AG04450 (cell line): ENCODE data around the gene LAMC2. TPM values are rescaled to one million over a fixed set of nuclear protein-coding genes. Genes with fewer than 3 reads are reported as not detected.

Experiments used
- CTCF ChIA-PET: fragments of 300-600, 350-600 bp; formaldehyde crosslinking; extraction: SDS; loops from one replicate; lab custom pipeline; 2022; ENCODE audit warnings: antibody characterized with exemption, inconsistent platforms; lab: Charles Lee
- POLR2A ChIA-PET: fragments of 350-600 bp; formaldehyde crosslinking; extraction: SDS; loops from one replicate; lab custom pipeline; 2021; ENCODE audit warnings: antibody characterized with exemption, inconsistent platforms; lab: Yijun Ruan, JAX
- DNase-seq: peaks from one replicate; pipeline ENCODE4 v3.0.0-alpha.2; 2011; ENCODE audit warnings: low read depth, low spot score
- H3K27ac ChIP-seq: one replicate; pipeline ENCODE4 v1.5.1; 2012; ENCODE audit warnings: low read depth, low read length, control low read depth
- H3K27me3 ChIP-seq: one replicate; pipeline ENCODE4 v1.6.0; 2012; ENCODE audit warnings: low read length; ENCODE audit not compliant: control insufficient read depth, insufficient read depth
- H3K4me3 ChIP-seq: 2 replicates; pipeline ENCODE4 v1.5.1; 2011; ENCODE audit warnings: mild to moderate bottlenecking, low read depth, low read length, control low read depth
- H3K9me3 ChIP-seq: 2 replicates; pipeline ENCODE4 v1.5.1; 2012; ENCODE audit warnings: low read length; ENCODE audit not compliant: control insufficient read depth, insufficient read depth
- CTCF ChIP-seq: IDR thresholded peaks from 2 replicates; pipeline ENCODE4 v1.5.1; 2011; ENCODE audit warnings: low read depth, low read length, control low read depth, inconsistent platforms
- polyA plus RNA-seq: library from polyadenylated mRNA; depleted of rRNA; stranded (reverse); fragments of >200 nt; gene quantifications from 2 replicates; pipeline ENCODE4 v1.2.3, GENCODE V29; 2011

The LAMC2 gene
- polyA plus RNA-seq, 1 experiment = 1.6 TPM

- no peaks in the 10 kb centered on the region for H3K27me3 ChIP-seq
- H3K27ac ChIP-seq = no peak overlapping the region
- ChIA-PET POLR2A (no interaction called here), CTCF (no interaction called here)
- no peak overlapping the region for H3K4me3 ChIP-seq
- TF ChIP-seq CTCF = no peak
- H3K9me3 ChIP-seq = peaks cover 1% of the 10 kb centered on the region; the same call in 1 of the 2 replicates
- DNase-seq = no peak
These were observed 20.6 kb upstream of the LAMC2 start for GRCh38 chr1:183165456-183165855.

DNA sequence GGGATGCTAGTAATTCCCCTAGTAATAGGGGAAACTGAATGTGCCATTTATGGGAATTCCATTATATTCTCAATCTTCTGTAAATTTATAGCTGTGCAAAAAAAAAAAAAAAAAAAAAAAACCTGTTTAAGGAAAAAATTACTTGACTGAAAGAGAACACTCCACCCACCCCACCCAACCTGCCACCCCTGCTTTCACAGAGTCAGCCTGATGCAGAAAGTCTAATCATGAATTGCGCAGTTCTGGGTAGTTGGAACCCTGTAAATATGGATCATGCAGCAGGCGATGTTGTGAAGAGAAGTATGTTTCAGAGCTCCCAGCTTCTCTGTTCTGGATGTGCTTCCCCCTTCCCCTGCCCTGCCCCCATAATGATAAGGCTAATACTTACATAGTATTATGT lies 19.6 kb upstream of the LAMC2 start:
- Histone ChIP-seq H3K9me3 (no peaks in the 10 kb centered on the region), H3K4me3 (no peak overlapping the region), H3K27me3 (no peaks in the 10 kb centered on the region), H3K27ac (no peak overlapping the region)
- TF ChIP-seq CTCF = no peak
- no peak for DNase-seq
- CTCF ChIA-PET = interaction anchor here (1.6 kb wide), 1 partner anchor 69 kb away, joined by 7 read pairs; no protein-coding TSS in a partner anchor
- POLR2A ChIA-PET = interaction anchor here (0.6 kb wide), 1 partner anchor 38 kb away, joined by 7 read pairs; no protein-coding TSS in a partner anchor

DNA sequence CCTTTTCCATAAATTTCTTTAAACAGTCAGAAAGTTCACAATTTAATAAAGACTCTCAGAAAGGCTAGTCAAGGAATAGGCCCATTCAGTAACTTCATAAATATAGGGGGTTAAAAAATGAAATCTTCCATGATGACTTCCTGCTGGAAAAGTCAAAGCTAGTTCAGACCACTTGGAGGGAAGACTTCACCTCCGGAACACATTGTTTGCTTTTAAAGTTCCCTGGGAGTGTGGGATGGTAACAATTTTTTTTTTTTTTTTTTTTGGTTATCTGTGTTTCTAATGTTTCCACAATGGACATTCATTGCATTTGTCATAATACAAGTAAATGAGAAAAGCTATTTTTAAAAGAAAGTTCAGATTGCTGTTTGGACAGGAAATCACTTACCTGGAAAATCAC lies 18.4 kb upstream of the LAMC2 start:
- Histone ChIP-seq H3K4me3 (no peak overlapping the region), H3K9me3 (no peaks in the 10 kb centered on the region), H3K27me3 (no peaks in the 10 kb centered on the region), H3K27ac (no peak overlapping the region)
- DNase-seq = no peak
- ChIA-PET POLR2A (interaction anchor here (0.7 kb wide), 1 partner anchor 114 kb away, joined by 12 read pairs; no protein-coding TSS in a partner anchor), CTCF (interaction anchor here (1.6 kb wide), 1 partner anchor 67 kb away, joined by 7 read pairs; no protein-coding TSS in a partner anchor)
- no peak for TF ChIP-seq CTCF

DNA sequence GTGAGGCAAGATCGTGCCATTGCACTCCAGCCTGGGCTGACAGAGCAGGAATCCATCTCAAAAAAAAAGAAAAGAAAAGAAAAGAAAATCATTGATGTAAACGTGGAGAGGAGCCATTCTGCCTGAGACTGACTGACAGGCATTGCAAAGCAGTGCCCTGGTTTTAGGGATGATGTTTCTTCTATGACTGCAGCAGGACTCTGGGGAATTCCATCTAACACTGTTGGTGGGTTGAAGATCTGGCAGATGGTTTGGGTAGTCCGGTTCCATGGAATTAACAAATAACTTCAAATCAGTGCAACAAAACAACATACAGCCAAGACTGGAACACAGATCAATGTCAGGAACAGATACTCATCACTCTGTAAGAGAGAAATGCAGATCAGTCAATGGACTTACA lies 17.8 kb upstream of the LAMC2 start:
- POLR2A ChIA-PET = interaction anchor here (0.7 kb wide), 1 partner anchor 113 kb away, joined by 12 read pairs; no protein-coding TSS in a partner anchor
- no peaks in the 10 kb centered on the region for H3K9me3 ChIP-seq
- TF ChIP-seq CTCF = no peak
- CTCF ChIA-PET = no interaction called here
- H3K27ac ChIP-seq = no peak overlapping the region
- no peak for DNase-seq
- H3K4me3 ChIP-seq = no peak overlapping the region
- no peaks in the 10 kb centered on the region for H3K27me3 ChIP-seq

DNA sequence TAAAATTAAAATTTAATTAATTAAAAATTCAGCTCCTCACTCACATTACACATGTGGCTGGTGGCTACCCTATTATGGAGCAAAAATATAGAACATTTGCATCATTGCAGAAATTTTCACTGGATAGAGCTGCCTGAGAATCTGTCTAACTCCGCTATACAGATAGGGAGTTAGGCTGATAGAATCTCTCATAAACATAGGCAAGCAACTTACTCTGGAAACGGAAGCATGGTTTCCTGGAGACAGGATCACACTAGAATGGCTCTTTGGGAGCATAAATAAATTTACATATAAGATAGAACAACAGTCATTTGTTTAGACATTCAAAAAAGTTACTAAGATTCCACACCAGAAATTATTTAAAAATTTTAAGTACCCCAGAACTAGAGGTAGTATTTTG lies 12.2 kb upstream of the LAMC2 start:
- H3K27me3 ChIP-seq = no peaks in the 10 kb centered on the region
- POLR2A ChIA-PET = no interaction called here
- H3K9me3 ChIP-seq = no peaks in the 10 kb centered on the region
- no peak overlapping the region for H3K4me3 ChIP-seq
- no peak for TF ChIP-seq CTCF
- no peak for DNase-seq
- no peak overlapping the region for H3K27ac ChIP-seq
- CTCF ChIA-PET = no interaction called here
